Measurements from ENCODE around the gene CCDC187. TPM values are rescaled to one million over a fixed set of nuclear protein-coding genes. Genes with fewer than 3 reads are reported as not detected.

Gene CCDC187
- total and polyA plus RNA-seq, 2 of the 13 experiments (the other 11 are each of a cell fraction or from before 2014, with no cell fraction given), result 0.03 to 0.13 TPM

DNA sequence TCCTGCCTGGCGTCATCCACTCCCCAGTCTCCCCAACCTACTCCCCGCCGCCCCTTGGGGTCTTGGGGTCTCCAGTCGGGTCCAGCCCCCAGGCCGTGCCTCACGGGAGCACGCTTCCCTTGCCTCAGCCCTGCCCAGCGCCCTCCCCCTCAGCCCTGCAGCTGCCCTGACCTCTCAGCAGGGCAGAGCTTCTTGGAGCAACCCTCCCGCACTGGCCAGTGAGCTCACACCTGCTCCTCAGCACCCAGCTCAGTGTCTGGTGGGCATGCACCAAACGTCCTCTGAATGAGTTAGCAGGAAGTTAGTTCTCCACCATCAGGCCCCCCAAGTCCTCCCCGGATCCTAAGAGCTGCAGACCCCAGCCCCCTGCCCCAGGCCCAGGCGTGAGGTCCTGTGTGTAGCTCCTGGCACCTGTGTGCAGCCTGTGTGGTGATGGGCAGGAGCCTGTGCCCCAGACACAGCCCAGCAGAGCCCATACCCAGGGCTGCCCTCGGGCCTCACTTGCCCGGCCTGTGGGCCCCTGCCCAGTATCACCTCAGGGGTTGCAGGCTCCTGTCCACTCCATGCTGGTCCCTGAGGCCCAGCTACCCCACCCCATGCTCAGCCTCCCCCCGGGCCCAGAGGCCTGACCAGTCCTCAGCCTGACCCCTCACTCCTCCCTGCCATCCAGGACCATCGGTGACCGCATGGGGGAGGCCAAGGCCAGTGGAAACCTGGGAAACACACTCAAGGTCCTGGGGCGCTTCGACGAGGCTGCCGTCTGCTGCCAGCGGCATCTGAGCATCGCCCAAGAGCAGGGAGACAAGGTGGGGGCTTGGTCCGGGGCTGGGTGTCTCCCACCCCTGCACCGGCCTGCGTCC is 31.6 kb upstream of the CCDC187 start:
- H3K27ac ChIP-seq (ENCODE audit: extremely low read length, insufficient read depth, low read length), result no peak overlapping the region
- intact Hi-C loops (cut with micrococcal nuclease; ENCODE audit: unreplicated experiment) (loop anchor here (5.0 kb wide), 1 partner anchor 37 kb away; the partner anchor contains the start of gene CARD9), in situ Hi-C loops (cut with HindIII; ENCODE audit: extremely low pct_ligation_motif_present, low pct_unique_long_range_greater_than_20kb) (loop anchor here (25.0 kb wide), 1 partner anchor 302 kb away; no protein-coding TSS in a partner anchor)
- H3K4me3 ChIP-seq (replicated peaks in 1 of 3; ENCODE audit: insufficient read depth in 1 of 3, low read depth in 2 of 3, low read length in 3 of 3), result no peak overlapping the region
- H4K20me1 ChIP-seq (ENCODE audit: insufficient read depth, low read length), result no peaks in the 10 kb centered on the region
- peaks cover 8 to 28% of the 10 kb centered on the region in 2 experiments; a peak in 3 of 5 replicates for H3K27me3 ChIP-seq (ENCODE audit: control insufficient read depth in 1 of 2, insufficient read depth in 2 of 2, low read length in 2 of 2)
- 60% methylated on average over 1 of the region's 26 CpGs for WGBS (ENCODE audit: low lambda C conversion rate)
- H3K4me1 ChIP-seq (ENCODE audit: insufficient read depth, low read length), result peaks cover 30% of the 10 kb centered on the region
- H3K79me2 ChIP-seq (ENCODE audit: insufficient read depth, low read length), result no peaks in the 10 kb centered on the region
- BruUV-seq (replicated peaks), result no TSS peak
- POLR2A ChIA-PET, result interaction anchor here (1.2 kb wide), 1 partner anchor 37 kb away, joined by 3 read pairs; no protein-coding TSS in a partner anchor
- no peaks in the 10 kb centered on the region for H3K9me3 ChIP-seq (ENCODE audit: low read length)
- H3K9ac ChIP-seq (ENCODE audit: insufficient read depth, low read depth, low read length), result no peak overlapping the region
- no peak for TF ChIP-seq CBFB (CRISPR knock-in tag; IDR thresholded peaks at IDR 0.05)
- TF ChIP-seq, protein P1, sequence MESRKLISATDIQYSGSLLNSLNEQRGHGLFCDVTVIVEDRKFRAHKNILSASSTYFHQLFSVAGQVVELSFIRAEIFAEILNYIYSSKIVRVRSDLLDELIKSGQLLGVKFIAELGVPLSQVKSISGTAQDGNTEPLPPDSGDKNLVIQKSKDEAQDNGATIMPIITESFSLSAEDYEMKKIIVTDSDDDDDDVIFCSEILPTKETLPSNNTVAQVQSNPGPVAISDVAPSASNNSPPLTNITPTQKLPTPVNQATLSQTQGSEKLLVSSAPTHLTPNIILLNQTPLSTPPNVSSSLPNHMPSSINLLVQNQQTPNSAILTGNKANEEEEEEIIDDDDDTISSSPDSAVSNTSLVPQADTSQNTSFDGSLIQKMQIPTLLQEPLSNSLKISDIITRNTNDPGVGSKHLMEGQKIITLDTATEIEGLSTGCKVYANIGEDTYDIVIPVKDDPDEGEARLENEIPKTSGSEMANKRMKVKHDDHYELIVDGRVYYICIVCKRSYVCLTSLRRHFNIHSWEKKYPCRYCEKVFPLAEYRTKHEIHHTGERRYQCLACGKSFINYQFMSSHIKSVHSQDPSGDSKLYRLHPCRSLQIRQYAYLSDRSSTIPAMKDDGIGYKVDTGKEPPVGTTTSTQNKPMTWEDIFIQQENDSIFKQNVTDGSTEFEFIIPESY (CRISPR knock-in tag; IDR thresholded peaks at IDR 0.05), result peak; percentile 69; the same call in 1 of the 2 replicates
- H3K36me3 ChIP-seq (replicated peaks in 1 of 2; ENCODE audit: control insufficient read depth in 1 of 2, insufficient read depth in 2 of 2, low read length in 2 of 2), result no peaks in the 10 kb centered on the region
- ATAC-seq (no peak), FAIRE-seq (no peak), DNase-seq (ENCODE audit: low spot score) (no peak)
- no peak overlapping the region for H3K4me2 ChIP-seq (ENCODE audit: low read depth, low read length)
- no peak overlapping the region for H2AFZ ChIP-seq (ENCODE audit: low read length)
- CTCF ChIA-PET (ENCODE audit: low intra/inter-chr PET ratio, low total read pairs), result no interaction called here

DNA sequence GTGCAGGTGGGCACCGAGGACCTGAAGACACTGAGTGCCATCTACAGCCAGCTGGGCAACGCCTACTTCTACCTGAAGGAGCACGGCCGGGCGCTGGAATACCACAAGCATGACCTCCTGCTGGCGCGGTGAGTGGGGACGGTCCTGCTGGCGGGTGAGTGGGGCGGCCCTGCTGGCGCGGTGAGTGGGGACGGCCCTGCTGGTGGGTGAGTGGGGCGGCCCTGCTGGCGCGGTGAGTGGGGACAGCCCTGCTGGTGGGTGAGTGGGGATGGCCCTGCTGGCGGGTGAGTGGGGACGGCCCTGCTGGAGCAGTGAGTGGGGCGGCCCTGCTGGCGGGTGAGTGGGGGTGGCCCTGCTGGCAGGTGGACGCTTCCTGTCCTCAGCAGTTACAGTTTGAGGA is 30.6 kb upstream of the CCDC187 start:
- TF ChIP-seq HNRNPL (IDR thresholded peaks at IDR 0.05; ENCODE audit: low read depth, low read length) (peak; percentile 46; the same call in 1 of the 2 replicates), HDAC6 (IDR thresholded peaks at IDR 0.05; ENCODE audit: low read depth, low read length) (no peak)
- FAIRE-seq (no peak), DNase-seq (ENCODE audit: low spot score) (no peak), ATAC-seq (no peak)
- Histone ChIP-seq H3K79me2 (ENCODE audit: insufficient read depth, low read length) (no peaks in the 10 kb centered on the region), H4K20me1 (ENCODE audit: insufficient read depth, low read length) (no peaks in the 10 kb centered on the region), H3K4me3 (replicated peaks in 1 of 3; ENCODE audit: insufficient read depth in 1 of 3, low read depth in 2 of 3, low read length in 3 of 3) (no peak overlapping the region), H3K4me2 (ENCODE audit: low read depth, low read length) (no peak overlapping the region), H2AFZ (ENCODE audit: low read length) (no peak overlapping the region), H3K4me1 (ENCODE audit: insufficient read depth, low read length) (peaks cover 25% of the 10 kb centered on the region), H3K9me3 (ENCODE audit: low read length) (no peaks in the 10 kb centered on the region), H3K36me3 (replicated peaks in 1 of 2; ENCODE audit: control insufficient read depth in 1 of 2, insufficient read depth in 2 of 2, low read length in 2 of 2) (no peaks in the 10 kb centered on the region), H3K27ac (ENCODE audit: extremely low read length, insufficient read depth, low read length) (no peak overlapping the region), H3K27me3 (ENCODE audit: control insufficient read depth in 1 of 2, insufficient read depth in 2 of 2, low read length in 2 of 2) (peaks cover 8 to 37% of the 10 kb centered on the region in 2 experiments; a peak in 3 of 5 replicates), H3K9ac (ENCODE audit: insufficient read depth, low read depth, low read length) (no peak overlapping the region)
- 69% methylated on average over 12 of the region's 21 CpGs for WGBS (ENCODE audit: low lambda C conversion rate)
- in situ Hi-C loops (cut with HindIII; ENCODE audit: extremely low pct_ligation_motif_present, low pct_unique_long_range_greater_than_20kb), result loop anchor here (25.0 kb wide), 1 partner anchor 303 kb away; no protein-coding TSS in a partner anchor
- POLR2A ChIA-PET, result interaction anchor here (1.2 kb wide), 1 partner anchor 38 kb away, joined by 3 read pairs; no protein-coding TSS in a partner anchor
- no TSS peak for BruUV-seq (replicated peaks)
- intact Hi-C loops (cut with micrococcal nuclease; ENCODE audit: unreplicated experiment), result no loop called here
- CTCF ChIA-PET (ENCODE audit: low intra/inter-chr PET ratio, low total read pairs), result no interaction called here
